ENCODE measurements around the gene ZC3H11A.

DNA sequence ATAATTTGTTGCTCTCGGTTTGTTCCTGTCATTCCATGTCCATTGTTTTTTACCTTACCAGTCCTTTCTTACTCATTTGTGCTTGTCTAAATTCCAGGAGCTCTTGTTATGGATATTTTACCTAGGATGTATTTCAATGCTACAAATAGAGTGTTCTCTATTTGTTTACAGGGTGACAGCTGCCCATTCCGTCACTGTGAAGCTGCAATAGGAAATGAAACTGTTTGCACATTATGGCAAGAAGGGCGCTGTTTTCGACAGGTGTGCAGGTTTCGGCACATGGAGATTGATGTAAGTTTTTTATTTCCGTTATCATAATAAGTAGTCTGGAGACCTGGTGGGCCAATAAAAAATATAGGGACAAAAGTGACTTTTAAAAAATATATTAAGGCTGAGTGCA, 23.0 kb downstream of the ZC3H11A start:
- TF ChIP-seq POLR2A (IDR thresholded peaks at IDR 0.05; ENCODE audit: low read depth), result no peak
- TF ChIP-seq, protein P1, sequence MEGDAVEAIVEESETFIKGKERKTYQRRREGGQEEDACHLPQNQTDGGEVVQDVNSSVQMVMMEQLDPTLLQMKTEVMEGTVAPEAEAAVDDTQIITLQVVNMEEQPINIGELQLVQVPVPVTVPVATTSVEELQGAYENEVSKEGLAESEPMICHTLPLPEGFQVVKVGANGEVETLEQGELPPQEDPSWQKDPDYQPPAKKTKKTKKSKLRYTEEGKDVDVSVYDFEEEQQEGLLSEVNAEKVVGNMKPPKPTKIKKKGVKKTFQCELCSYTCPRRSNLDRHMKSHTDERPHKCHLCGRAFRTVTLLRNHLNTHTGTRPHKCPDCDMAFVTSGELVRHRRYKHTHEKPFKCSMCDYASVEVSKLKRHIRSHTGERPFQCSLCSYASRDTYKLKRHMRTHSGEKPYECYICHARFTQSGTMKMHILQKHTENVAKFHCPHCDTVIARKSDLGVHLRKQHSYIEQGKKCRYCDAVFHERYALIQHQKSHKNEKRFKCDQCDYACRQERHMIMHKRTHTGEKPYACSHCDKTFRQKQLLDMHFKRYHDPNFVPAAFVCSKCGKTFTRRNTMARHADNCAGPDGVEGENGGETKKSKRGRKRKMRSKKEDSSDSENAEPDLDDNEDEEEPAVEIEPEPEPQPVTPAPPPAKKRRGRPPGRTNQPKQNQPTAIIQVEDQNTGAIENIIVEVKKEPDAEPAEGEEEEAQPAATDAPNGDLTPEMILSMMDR (IDR thresholded peaks at IDR 0.05), result no peak
- TF ChIP-seq EP300 (IDR thresholded peaks at IDR 0.05), result no peak
- TF ChIP-seq POLR2AphosphoS5 (IDR thresholded peaks at IDR 0.05), result no peak
